ENCODE measurements around the gene PAH.
"Not testable (repeated sequence)": the region's sequence is repeated elsewhere in the genome, so short reads cannot be mapped to it uniquely, and the experiment has no call there.

The PAH gene

DNA sequence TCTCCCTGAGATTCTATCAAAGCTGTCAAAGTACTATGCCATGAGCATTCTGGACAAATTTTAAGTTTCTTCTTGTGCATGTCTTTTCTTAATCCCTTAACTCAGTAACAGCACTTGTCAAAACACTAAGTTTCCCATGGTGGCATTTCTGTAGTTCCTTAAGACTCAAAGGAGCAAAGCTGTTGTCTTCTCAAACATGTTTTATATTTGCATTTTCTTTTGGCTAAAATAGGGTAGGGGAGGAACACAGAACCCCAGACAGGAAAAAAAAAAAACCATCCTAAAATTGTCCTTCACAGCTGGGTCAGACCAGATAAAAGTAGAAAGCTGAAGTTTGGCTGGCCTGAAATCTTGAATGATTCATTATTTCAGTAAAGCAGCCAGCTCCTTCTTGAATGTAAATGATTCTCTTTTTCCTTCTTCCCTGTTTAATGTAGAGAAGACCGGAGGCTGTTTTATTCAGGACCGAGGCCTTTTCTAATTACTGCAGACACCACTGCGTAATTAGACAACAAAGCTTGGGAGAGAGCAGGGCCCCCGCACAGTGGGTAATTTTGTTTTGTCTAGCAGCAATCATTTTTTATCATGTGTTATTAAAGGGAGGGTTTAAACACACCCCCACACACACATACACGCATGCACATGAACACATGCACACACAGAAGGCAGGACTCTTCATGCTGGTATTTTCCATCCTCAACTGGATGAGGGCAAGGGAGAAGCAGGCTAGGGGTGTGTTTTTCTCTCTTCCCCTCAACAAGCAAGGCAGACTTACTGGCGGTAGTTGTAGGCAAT is 51.0 kb downstream of the PAH start:
- DNase-seq, result no peak
- in situ Hi-C loops (cut with HindIII; ENCODE audit: low pct_ligation_motif_present, low pct_unique_long_range_greater_than_20kb, low sequenced_read_pairs), result no loop called here

DNA sequence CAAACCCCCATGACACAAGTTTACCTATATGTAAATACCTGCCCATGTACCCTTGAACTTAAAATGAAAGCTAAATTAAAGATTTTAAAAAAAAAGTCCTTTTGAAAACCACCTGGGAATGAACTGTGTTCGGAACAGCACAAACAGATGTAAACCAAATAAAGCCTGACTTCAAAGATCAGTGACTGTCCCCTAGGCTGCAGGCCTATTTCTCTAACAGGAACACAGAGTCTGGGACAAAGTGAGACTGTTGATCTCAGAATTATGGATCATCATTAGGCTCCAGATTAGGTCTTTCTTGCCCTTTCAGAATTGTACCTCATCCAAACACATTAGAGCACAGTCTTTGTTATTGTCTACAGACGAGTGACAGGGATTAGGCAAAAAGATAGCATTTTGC is 54.6 kb downstream of the PAH start:
- no peak for DNase-seq
- in situ Hi-C loops (cut with HindIII; ENCODE audit: low pct_ligation_motif_present, low pct_unique_long_range_greater_than_20kb, low sequenced_read_pairs), result no loop called here

DNA sequence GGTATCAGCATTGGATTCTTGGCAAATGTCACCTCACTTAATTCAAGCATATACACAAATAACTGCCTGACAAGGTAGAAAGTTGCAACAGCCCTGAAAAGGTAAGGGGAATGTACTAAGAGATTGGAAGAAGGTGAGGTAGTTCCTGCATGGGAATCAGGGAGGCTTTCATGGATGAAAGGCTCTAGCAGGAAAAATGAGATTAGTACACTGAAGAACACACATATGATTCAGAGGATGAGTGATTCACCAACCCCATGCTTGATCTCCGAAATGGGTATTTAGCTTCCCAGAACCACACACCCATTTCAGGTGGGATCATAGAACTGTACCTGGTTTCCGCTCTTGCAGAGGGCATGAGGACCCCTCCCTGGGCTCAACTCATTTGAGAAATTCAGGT is 65.8 kb downstream of the PAH start:
- in situ Hi-C loops (cut with HindIII; ENCODE audit: low pct_ligation_motif_present, low pct_unique_long_range_greater_than_20kb, low sequenced_read_pairs), result no loop called here
- no peak for DNase-seq

DNA sequence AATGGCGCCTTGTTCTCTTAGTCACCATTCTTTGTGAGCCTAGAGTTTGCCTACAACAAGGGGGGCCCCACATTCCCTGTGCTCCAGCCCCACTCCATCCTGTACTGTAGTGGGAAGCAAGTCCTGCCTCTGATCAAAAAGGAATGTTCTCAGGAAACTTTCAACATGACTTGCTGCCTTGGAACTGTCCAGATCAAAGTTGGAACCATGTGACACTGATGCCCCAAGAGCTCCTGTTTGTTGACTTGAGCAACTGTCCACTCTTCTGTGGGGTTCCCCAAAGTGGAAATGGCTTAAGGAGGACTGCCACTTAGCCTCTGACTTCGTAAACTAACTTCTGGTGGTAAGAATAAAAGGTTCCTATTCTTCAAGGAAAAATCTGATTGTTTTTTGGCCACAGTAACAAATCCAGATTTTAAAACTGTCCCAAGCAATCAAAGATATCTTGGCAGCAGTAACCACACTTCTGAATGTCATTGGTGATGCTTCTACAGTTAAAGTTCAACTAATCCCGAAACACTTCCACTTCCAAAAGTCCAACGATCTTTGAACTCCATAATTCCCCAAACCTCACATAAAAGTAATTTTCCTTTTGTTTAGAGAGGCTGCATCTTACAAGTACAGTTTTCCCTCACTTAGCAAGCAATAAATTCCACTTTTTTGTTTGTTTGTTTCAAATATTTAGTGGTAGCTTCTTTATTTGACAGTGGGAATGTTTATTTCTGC is 67.2 kb downstream of the PAH start:
- in situ Hi-C loops (cut with HindIII; ENCODE audit: low pct_ligation_motif_present, low pct_unique_long_range_greater_than_20kb, low sequenced_read_pairs), result no loop called here
- no peak for DNase-seq

DNA sequence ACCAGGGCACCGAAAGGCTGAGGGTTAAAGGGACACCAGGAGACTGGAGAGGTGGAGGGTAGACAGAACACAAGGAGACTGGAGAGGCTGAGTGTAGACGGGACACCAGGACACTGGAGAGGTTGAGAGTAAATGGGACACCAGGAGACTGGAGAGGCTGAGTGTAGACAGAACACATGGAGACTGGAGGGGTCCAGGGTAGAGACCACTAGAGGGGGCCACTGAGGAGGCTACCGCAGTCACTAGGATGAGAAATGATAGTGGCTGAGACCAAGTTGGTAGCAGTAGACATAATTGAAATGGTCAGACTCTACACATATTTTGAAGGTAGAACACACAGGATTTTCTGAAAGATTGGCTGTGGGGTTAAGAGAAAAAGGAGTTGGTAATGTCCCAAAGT is 68.2 kb downstream of the PAH start:
- in situ Hi-C loops (cut with HindIII; ENCODE audit: low pct_ligation_motif_present, low pct_unique_long_range_greater_than_20kb, low sequenced_read_pairs), result no loop called here

DNA sequence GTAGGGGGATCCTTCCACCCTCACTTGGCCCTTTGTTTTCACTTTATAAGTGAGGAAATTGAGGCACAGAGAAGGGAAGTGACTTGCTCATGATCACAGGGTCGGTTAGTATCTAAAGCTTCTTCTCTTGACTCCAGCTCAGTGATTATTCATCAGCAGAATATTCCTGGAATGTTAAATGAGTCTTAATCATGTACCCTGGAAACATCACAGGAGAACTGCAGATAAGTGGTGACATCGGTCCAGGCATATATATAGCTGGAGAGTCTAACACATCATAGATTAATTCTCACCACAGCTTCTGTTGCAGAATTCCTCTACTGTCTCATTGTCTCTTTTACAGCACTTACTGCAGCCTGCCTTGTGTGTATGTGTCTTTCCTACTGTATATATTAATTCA is 69.9 kb downstream of the PAH start:
- in situ Hi-C loops (cut with HindIII; ENCODE audit: low pct_ligation_motif_present, low pct_unique_long_range_greater_than_20kb, low sequenced_read_pairs), result no loop called here
- peak; percentile 45 for DNase-seq

More for the DNA sequence above, 68.2 kb downstream of the PAH start:
- no peak for DNase-seq

DNA sequence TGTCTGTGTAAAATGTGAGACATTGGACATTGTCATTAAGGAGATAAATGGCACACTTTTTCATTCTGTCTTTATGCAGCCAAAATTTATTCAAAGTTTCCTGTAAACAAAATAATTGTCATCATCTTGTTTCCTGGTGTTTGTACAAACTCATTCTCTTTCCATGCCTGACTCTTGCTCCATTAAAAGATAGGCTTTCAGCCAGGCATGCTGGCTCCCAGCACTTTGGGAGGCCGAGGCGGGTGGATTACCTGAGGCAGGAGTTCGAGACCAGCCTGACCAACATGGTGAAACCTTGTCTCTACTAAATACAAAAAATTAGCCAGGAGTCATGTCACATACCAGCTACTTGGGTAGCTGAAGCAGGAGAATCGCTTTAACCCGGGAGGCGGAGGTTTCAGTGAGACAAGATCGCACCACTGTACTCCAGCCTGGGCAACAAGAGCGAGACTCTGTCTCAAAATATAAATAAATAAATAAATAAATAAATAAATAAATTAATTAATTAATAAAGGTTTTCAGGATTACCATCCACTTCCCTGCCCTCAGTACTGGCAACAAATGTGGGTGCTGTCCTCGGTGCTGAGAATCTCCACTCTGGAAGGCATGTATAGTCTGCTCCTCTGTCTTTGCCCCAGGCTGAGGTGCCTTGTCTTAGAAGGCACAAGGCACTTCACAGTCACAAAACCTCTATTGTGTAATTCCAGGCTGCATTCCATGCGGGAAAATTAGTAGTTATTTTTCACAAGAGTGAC is 83.2 kb downstream of the PAH start:
- in situ Hi-C loops (cut with HindIII; ENCODE audit: low pct_ligation_motif_present, low pct_unique_long_range_greater_than_20kb, low sequenced_read_pairs), result no loop called here
- DNase-seq, result peak; percentile 47

DNA sequence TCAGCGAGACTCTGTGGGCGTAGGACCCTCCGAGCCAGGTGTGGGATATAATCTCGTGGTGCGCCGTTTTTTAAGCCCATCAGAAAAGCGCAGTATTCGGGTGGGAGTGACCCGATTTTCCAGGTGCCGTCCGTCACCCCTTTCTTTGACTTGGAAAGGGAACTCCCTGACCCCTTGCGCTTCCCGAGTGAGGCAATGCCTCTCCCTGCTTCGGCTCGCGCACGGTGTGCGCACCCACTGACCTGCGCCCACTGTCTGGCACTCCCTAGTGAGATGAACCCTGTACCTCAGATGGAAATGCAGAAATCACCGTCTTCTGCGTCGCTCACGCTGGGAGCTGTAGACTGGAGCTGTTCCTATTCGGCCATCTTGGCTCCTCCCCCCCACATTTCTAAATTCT is 84.2 kb downstream of the PAH start:
- in situ Hi-C loops (cut with HindIII; ENCODE audit: low pct_ligation_motif_present, low pct_unique_long_range_greater_than_20kb, low sequenced_read_pairs); DNase-seq: not testable (repeated sequence)

DNA sequence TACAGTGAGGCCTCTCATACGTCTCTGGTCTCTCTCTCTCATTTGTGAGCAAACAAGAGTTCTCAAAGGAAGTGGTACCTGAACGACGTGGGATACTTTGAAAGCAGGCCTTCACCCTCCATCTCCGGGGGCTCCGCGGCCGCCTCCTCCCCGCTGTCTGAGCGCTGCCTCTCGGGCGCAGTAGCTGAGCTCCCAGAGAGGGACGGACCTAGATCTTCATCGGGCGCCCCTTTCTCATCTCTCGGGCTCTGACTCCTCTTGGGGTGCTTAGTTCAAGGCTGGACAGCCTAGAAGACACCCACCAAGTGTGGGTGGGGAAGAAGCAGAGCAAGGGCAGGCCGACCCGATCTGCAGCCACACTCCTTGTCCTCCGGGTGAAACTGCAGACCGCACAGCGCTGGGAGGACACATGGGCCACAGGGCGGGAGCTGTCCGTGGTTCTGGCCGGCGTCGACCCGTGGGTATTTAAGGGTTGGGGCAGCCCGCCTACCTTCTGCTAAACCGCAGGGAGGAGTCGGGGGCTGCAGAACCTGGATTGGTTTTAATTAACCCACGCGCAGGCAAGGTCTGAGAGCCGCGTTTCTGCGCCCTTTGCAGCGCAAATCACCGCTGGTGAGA is 92.7 kb downstream of the PAH start:
- in situ Hi-C loops (cut with HindIII; ENCODE audit: low pct_ligation_motif_present, low pct_unique_long_range_greater_than_20kb, low sequenced_read_pairs), result no loop called here
- DNase-seq, result peak; percentile 46

DNA sequence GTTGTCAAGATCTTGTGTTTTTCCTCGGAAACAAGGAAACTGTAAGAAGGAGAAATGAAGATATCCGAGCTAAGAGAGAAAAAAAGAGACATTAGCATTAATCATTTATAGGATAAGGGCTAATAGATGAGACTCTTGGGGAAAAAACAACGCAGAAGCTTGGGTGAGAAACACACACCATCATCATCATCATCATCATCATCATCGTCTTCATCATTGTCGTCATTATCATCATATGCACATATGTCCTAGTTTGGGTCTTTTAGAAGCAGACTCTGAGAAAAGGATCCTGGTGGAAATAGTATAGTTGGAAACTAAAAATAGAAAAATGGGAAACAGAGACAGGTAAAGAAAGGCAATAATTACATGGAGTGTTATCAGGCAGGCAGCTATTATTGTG is 95.9 kb downstream of the PAH start:
- no peak for DNase-seq
- in situ Hi-C loops (cut with HindIII; ENCODE audit: low pct_ligation_motif_present, low pct_unique_long_range_greater_than_20kb, low sequenced_read_pairs), result no loop called here

DNA sequence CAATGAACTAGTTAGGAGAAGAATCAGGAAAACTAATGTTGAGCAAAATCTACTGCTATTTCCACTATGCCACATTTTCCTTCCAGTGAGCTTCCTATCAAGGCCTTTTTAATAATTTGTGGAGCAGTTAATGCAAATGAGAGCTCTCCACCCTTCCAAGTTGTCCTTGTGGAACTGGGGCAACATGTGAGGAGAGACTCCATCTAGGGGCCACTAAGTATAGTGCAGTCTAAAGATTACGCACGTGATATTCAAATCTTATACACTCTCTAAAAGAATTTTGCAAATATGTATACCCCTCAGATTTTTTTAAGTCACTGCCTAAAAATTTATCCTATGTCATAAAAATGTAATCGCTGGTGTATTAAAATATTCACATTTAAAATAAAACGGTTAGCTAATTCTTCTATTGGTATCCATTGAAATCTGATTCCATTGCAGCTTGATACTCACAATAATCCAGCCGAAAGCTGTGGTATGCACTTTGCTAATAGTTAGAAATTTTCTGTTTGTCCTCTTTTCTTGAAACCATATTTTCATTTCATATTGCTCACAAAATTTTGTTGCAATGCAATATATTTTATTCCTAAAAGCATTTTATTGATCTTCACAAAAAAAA is 100.1 kb downstream of the PAH start:
- in situ Hi-C loops (cut with HindIII; ENCODE audit: low pct_ligation_motif_present, low pct_unique_long_range_greater_than_20kb, low sequenced_read_pairs), result no loop called here
- DNase-seq, result peak; percentile 57

DNA sequence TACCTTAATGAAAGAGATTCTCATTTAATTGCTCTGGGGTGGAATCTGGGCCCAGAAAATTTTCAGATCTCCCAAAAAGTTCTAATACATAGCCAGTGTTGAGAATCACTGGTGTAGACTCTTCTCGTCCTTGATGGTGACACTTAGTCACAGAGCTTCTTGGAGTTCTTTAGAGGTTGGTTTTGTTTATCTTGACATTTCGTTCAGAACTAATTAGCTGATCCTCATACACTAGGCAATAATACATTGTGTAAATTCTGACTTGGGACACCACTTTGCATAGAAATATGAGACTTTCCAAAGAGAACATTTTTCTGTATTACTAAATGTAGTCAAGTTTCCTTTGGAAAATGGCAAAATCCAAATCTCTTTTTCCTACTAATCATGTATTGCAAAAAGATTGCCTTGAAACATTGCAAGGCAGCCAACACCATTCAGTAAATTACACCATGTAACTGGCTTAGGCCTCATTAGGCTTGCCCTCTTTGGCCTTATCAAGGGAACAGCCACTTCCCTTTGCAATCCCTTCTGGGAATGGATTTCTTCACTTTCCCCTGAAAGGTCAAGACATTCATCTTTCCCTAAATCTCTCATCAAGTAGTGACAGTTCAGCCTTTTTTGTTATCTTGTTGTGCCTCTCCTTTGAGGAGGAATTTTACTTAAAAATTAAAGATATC is 102.2 kb downstream of the PAH start:
- in situ Hi-C loops (cut with HindIII; ENCODE audit: low pct_ligation_motif_present, low pct_unique_long_range_greater_than_20kb, low sequenced_read_pairs), result no loop called here

DNA sequence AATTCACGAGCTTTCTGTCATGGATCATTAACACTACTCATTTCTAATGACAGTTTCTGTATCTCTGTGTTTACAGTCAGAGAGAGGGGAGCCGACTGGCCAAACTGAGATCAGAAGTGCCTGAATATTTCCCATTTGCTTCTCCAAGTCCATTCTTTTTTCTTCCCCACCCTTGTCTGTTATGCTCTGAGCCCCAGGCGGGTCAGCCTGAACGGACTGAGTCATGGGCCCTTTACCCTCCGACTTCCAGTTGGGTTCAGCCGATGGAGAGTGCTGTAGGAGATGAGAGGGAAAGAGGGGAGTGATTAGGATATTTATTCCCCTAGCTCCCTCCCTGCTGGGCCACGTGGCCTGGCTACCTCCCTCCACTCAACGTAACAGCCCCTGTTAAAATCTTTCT is 104.7 kb downstream of the PAH start:
- DNase-seq, result no peak

More for the DNA sequence above, 102.2 kb downstream of the PAH start:
- DNase-seq, result no peak

DNA sequence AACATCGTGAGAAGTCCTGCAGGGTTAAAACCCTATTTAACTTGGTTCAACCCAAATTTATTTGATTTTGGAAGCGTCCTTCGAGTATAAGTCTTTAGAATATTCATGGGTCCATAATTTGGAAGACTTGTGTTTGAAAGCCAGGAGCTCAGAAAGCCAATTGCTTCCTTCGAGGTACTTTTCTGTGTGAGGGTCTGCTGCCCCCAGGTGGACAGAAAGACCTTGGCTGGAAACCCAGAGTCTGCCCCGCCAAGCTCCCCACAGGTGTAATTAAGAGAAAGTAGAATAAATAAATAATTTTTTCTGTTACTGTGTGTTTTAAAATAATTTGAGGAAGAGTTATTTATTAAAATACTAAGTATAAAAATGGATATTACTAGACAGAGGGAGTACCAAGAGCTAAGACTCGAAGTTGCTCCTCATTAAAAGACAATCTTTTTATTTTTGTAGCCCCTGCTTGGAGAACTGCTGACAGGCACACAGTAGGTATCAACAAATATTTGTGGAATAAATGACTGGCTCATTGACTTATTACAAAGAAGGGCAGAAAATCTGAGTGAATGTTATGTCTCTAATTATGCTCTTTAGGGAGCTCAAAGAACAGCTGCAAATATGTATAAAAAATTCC is 105.8 kb downstream of the PAH start:
- in situ Hi-C loops (cut with HindIII; ENCODE audit: low pct_ligation_motif_present, low pct_unique_long_range_greater_than_20kb, low sequenced_read_pairs), result no loop called here

More for the DNA sequence above, 104.7 kb downstream of the PAH start:
- in situ Hi-C loops (cut with HindIII; ENCODE audit: low pct_ligation_motif_present, low pct_unique_long_range_greater_than_20kb, low sequenced_read_pairs), result no loop called here

DNA sequence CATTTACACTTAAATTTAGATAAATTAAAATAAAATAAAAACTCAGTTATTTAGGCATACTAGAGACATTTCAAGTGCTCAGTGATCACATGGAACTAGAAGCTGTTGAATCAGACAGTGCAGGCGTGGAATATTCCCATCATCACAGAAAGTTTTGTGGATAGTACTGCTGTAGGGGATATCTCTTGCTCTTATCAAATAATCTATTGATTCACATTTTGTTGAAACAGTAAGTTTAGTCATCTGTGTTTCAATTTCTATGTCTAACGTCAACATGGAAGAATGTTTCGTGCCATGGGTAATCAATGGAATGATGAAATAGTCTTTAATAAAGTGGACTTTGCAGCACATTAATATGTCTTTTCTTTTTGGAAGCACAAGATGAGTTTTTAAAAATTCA is 108.6 kb downstream of the PAH start:
- in situ Hi-C loops (cut with HindIII; ENCODE audit: low pct_ligation_motif_present, low pct_unique_long_range_greater_than_20kb, low sequenced_read_pairs), result no loop called here
- no peak for DNase-seq

More for the DNA sequence above, 105.8 kb downstream of the PAH start:
- peak; percentile 51 for DNase-seq

DNA sequence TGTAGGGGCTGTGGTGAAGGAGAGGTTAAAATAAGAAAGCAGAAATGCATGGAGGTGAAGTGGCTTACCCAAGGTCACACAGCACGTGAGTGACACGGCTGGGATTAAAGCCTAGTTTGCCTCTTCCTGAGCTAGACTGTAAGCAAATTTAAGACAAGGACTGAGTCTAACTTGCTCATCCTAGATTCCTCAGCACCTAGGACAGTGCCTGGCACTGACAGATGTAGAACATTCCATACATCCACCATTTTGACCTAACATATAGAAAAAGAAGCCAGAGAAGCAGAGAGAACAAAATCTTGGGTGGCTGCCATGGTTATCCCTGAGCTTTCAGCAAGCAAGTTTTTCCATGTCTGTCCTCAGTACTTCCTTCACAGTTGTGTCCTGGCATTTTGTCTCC is 110.5 kb downstream of the PAH start:
- in situ Hi-C loops (cut with HindIII; ENCODE audit: low pct_ligation_motif_present, low pct_unique_long_range_greater_than_20kb, low sequenced_read_pairs), result no loop called here
- no peak for DNase-seq

DNA sequence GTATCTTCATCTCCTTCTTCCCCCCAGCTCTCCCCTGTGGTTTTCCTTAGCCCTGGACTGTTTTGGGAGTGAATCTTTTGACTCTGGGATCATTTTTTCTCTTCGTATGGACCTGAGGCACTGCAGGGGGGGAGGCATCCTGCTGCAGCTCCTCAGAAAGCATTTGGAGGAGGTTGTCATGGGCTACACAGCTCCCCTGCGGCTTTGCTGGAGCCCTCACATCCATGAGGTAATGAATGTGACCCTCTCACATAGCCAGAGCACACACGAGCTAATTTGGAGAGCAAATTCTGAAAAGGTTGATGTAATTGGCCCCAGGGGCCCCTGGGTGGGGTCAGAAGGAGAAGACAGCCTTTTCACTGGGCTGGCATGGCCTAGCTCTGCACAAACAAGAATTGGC is 110.9 kb downstream of the PAH start:
- in situ Hi-C loops (cut with HindIII; ENCODE audit: low pct_ligation_motif_present, low pct_unique_long_range_greater_than_20kb, low sequenced_read_pairs), result no loop called here
- no peak for DNase-seq

DNA sequence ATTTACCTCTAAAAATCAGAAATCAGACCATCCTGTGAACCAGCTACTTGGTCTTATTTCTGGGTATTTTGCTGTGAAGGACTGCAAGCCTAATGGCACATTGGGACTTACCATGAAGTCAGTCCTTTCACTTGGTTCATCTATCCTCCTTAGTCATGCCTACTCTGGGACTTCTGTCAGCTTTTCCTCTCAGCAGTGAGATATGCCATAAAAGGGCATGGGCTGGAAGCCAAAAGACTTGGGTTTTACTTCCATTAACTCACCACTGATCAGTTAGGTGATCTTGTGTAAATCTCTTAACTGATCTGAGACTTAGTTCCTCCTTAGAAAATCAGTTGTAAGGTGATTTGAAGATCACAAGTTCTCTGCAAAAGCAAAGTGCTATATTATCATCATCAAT is 116.5 kb downstream of the PAH start:
- DNase-seq, result no peak
- in situ Hi-C loops (cut with HindIII; ENCODE audit: low pct_ligation_motif_present, low pct_unique_long_range_greater_than_20kb, low sequenced_read_pairs), result no loop called here
